Lower leg skin (tissue), 4 donors: Measurements from ENCODE around the gene PPIP5K2. TPM values are rescaled to one million over a fixed set of nuclear protein-coding genes. Genes with fewer than 3 reads are reported as not detected.

Source experiments
- DNase-seq, 2 donors: peaks; one replicate each; pipeline ENCODE4 v3.0.0-alpha.2; 2019; ENCODE audit warnings: low spot score in 2 of 2
- H3K4me3 ChIP-seq: fragments of 200-600 bp; sonication (generic); 2 replicates; pipeline ENCODE4 v1.5.1; 2017; ENCODE audit warnings: mild to moderate bottlenecking, low read depth; ENCODE audit not compliant: poor library complexity, severe bottlenecking
- POLR2A ChIP-seq, 2 donors: fragments of 450-650 bp; IDR thresholded peaks; one replicate each; pipeline ENCODE4 v1.6.1; 2016 to 2017; ENCODE audit warnings: antibody characterized with exemption in 2 of 2, mild to moderate bottlenecking in 1 of 2, moderate library complexity in 1 of 2
- WGBS, 2 donors: methylation state at CpG; one replicate each; pipeline ENCODE4 v1.1.5; 2018; 5-methylcytosine and 5-hydroxymethylcytosine counted together
- intact Hi-C: fragments of 100-400 bp; cut with DNase I; formaldehyde crosslinking; loops from one replicate; pipeline ENCODE4 v1.15.0; 2023; ENCODE audit warnings: low total_unique reads
- total RNA-seq, 4 donors: library from RNA; depleted of rRNA; stranded (reverse); fragments of >200 nt; gene quantifications; one replicate each; pipeline ENCODE4 v1.1.0, GENCODE V29; 2016
- TF ChIP-seq, protein P1 (sequence below), 3 donors: fragments of 450-650 bp; IDR thresholded peaks; one replicate each; pipeline ENCODE4 v1.5.1; 2016; ENCODE audit warnings: antibody characterized with exemption in 3 of 3, mild to moderate bottlenecking in 3 of 3, moderate library complexity in 2 of 3

The PPIP5K2 gene
- total RNA-seq, 4 donors from 2014 or later = 14.2 to 36.7 (median 20.1) TPM

DNA sequence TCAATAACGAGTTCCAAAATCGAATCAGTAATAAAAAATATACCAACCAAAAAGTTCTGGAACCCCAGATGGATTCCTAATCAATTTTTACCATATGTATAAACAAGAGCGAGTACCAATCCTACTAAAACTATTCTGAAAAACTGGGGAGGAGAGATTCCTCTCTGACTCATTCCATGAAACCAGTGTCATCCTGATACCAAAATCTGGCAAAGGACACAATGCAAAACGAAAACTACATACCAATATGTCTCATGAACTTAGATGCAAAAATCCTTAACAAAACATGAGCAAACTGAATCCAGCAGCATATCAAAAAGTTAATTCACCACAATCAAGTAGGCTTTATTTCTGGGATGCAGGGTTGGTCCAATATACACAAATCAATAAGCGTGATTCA lies 108.0 kb downstream of the PPIP5K2 start:
- intact Hi-C loops = no loop called here
- no peak for DNase-seq
- TF ChIP-seq, protein P1, sequence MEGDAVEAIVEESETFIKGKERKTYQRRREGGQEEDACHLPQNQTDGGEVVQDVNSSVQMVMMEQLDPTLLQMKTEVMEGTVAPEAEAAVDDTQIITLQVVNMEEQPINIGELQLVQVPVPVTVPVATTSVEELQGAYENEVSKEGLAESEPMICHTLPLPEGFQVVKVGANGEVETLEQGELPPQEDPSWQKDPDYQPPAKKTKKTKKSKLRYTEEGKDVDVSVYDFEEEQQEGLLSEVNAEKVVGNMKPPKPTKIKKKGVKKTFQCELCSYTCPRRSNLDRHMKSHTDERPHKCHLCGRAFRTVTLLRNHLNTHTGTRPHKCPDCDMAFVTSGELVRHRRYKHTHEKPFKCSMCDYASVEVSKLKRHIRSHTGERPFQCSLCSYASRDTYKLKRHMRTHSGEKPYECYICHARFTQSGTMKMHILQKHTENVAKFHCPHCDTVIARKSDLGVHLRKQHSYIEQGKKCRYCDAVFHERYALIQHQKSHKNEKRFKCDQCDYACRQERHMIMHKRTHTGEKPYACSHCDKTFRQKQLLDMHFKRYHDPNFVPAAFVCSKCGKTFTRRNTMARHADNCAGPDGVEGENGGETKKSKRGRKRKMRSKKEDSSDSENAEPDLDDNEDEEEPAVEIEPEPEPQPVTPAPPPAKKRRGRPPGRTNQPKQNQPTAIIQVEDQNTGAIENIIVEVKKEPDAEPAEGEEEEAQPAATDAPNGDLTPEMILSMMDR (IDR thresholded peaks at IDR 0.05) = no peak
- TF ChIP-seq POLR2A (IDR thresholded peaks at IDR 0.05) = no peak
- 80 to 83% methylated on average over 5 of the region's 5 CpGs for WGBS, 2 donors
- no peak overlapping the region for H3K4me3 ChIP-seq

DNA sequence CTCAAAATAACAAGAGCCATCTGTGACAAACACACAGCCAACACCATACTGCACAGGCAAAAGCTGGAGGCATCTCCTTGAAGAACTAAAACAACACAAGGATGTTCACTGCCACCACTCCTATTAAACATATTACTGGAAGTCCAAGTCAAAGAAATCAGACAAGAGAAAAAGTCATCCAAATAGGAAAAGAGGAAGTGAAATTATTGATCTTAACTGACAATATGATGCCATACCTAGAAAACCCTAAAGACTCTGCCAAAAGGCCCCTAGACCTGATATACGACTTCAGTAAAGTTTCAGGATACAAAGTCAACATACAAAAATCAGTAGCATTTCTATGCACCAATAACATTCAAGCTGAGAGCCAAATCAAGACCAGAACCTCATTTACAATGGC lies 108.5 kb downstream of the PPIP5K2 start:
- TF ChIP-seq POLR2A (IDR thresholded peaks at IDR 0.05) = no peak
- TF ChIP-seq, protein P1 (IDR thresholded peaks at IDR 0.05) = no peak
- intact Hi-C loops = no loop called here
- H3K4me3 ChIP-seq = no peak overlapping the region
- no peak for DNase-seq
- 83 to 85% methylated on average over 1 of the region's 1 CpG for WGBS, 2 donors

DNA sequence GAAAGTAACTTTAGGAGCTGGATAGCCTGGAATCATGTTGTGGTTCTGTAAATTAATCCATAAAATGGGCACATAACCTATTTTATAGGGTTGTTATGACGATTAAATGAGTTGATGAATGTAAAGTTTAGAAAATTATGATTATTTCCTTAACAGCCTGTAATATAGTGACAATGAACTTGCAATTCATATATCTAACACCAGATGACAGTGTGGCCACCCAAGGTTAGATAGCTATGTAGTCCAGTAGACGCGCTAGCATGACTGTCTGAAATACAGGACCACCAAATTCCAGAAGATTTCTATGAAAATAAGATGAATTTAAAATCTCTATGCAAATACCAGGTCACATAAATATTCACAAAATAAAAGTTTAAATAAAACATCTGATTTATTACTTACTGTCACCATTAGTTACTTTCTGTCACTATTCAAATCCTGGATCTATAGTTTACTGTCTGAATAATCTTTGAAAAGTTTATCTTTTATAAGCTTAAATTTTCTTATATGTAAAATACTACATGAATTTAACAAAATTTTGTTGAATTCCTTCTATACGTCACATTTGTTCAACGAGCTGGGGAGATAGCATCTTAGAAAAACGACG lies 112.4 kb downstream of the PPIP5K2 start:
- intact Hi-C loops = no loop called here
- TF ChIP-seq POLR2A (IDR thresholded peaks at IDR 0.05) = no peak
- TF ChIP-seq, protein P1 (IDR thresholded peaks at IDR 0.05) = no peak
- no peak overlapping the region for H3K4me3 ChIP-seq
- DNase-seq = no peak
- 84% methylated on average over 7 of the region's 7 CpGs for WGBS, 2 donors

DNA sequence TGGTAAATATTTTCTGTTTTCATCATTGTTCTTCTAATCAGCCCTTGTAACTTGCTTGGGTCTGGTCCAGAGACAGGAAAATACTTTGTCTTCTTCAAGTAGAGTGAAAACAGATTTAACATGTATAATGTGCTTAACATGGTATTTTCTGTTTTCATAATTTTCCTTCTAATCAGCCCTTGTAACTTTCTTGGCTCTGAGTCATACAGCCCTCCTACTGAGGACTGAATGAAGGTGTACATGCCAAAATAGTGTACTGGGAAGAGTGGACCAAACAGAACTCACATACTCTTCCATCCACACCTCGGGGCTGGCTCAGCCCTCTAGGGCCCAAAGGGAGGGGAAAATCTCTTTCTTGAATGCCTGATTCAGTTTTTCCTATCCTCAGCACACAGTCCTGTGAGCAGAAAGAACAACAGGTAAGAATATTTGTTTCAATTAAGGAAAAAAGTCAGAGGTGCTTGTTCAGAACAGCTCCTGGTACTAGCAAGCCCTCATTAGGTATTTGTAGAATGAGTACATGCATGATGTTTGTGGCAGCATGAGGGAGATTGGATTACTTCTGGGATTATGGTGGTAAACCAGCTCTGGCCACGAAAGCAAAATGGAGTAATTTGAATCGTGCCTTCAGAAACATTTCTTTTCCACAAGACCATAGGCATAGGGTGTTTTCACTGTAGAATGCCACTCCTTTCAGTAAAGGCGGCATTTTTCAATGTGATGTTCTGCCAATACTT lies 114.3 kb downstream of the PPIP5K2 start:
- intact Hi-C loops = no loop called here
- TF ChIP-seq, protein P1 (IDR thresholded peaks at IDR 0.05) = no peak
- no peak for TF ChIP-seq POLR2A (IDR thresholded peaks at IDR 0.05)
- WGBS, 2 donors = 80 to 88% methylated on average over 4 of the region's 4 CpGs
- DNase-seq = no peak
- H3K4me3 ChIP-seq = no peak overlapping the region

DNA sequence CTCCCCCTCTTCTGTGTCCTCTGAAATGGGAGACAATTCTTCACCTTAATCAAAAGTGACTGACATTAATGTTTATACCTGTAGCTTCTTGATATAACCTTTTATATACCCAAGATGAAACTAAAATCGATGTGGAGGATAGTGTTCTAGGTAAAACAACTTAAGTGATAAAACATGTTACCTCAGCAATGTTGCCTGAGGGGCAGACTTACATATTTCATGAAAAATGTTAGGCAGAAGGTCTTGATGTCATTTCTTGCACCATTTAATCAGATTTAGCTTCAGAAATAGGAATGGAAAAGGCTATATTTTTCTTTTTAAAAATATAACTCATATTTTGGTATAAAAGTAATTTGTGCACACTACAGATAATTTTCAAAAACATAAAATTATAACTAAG lies 115.8 kb downstream of the PPIP5K2 start:
- TF ChIP-seq, protein P1 (IDR thresholded peaks at IDR 0.05) = no peak
- TF ChIP-seq POLR2A (IDR thresholded peaks at IDR 0.05) = no peak
- H3K4me3 ChIP-seq = no peak overlapping the region
- WGBS, 2 donors = 37 to 46% methylated on average over 1 of the region's 1 CpG
- intact Hi-C loops = no loop called here
- no peak for DNase-seq
